Left hindlimb (tissue), 1 donor: ENCODE measurements around the gene RTBDN.

Experiments used
- DNase-seq: peaks from one replicate; pipeline ENCODE4 v3.0.0-alpha.2; 2018

The RTBDN gene

GRCh38 chr19:12778017-12778904 lies 56.1 kb downstream of the RTBDN start:
- DNase-seq: peak; percentile 90

GRCh38 chr19:12777217-12778016 lies 57.0 kb downstream of the RTBDN start:
- peak; percentile 89 for DNase-seq
